ENCODE results near the gene IL20. TPM values are rescaled to one million over a fixed set of nuclear protein-coding genes. Genes with fewer than 3 reads are reported as not detected.

Gene IL20
- total and polyA plus RNA-seq, 4 donors = 0.11 to 0.12 TPM; not detected in 2

DNA sequence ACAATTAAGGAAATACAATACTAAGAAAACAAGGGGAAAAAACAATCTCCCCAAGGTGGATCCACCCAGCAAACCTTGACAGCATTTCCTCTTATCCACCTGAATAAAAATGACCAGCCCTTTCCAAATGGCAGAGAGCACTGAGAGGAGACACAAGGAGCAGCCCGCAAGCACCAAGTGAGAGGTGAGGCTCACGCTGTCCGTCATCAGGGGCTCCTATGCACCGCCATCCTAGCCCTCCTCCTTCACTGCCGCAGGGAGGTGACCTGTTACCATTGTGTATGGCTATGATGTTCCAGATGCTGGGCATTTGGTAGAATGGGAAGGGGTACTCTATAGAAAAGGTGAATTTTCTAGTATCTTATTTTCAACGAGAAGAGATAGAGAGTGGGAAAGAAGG, 31.2 kb upstream of the IL20 start:
- Histone ChIP-seq H3K36me3 (ENCODE audit: control insufficient read depth in 4 of 4, insufficient read depth in 4 of 4, low read length in 4 of 4) (no peaks in the 10 kb centered on the region), H3K4me1 (ENCODE audit: control insufficient read depth in 5 of 5, insufficient read depth in 5 of 5, low read length in 5 of 5) (no peaks in the 10 kb centered on the region), H3K4me3 (no peak overlapping the region), H3K9ac (ENCODE audit: insufficient read depth in 1 of 2, low read length in 2 of 2) (no peak overlapping the region), H3K9me3 (ENCODE audit: control insufficient read depth in 4 of 4, insufficient read depth in 3 of 4, low read length in 3 of 4) (no peaks in the 10 kb centered on the region), H3K27ac (ENCODE audit: low read depth in 1 of 2, low read length in 1 of 2) (no peak overlapping the region), H3K27me3 (ENCODE audit: control insufficient read depth in 3 of 3, insufficient read depth in 3 of 3, low read length in 2 of 3) (no peaks in the 10 kb centered on the region)
- WGBS, 2 donors = 90 to 94% methylated on average over 6 of the region's 6 CpGs
- ATAC-seq (ENCODE audit: insufficient read depth, low FRiP score) (no peak), DNase-seq (no peak)
- TF ChIP-seq, protein P1, sequence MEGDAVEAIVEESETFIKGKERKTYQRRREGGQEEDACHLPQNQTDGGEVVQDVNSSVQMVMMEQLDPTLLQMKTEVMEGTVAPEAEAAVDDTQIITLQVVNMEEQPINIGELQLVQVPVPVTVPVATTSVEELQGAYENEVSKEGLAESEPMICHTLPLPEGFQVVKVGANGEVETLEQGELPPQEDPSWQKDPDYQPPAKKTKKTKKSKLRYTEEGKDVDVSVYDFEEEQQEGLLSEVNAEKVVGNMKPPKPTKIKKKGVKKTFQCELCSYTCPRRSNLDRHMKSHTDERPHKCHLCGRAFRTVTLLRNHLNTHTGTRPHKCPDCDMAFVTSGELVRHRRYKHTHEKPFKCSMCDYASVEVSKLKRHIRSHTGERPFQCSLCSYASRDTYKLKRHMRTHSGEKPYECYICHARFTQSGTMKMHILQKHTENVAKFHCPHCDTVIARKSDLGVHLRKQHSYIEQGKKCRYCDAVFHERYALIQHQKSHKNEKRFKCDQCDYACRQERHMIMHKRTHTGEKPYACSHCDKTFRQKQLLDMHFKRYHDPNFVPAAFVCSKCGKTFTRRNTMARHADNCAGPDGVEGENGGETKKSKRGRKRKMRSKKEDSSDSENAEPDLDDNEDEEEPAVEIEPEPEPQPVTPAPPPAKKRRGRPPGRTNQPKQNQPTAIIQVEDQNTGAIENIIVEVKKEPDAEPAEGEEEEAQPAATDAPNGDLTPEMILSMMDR (IDR thresholded peaks at IDR 0.05; ENCODE audit: control extremely low read depth, extremely low read depth) = no peak

DNA sequence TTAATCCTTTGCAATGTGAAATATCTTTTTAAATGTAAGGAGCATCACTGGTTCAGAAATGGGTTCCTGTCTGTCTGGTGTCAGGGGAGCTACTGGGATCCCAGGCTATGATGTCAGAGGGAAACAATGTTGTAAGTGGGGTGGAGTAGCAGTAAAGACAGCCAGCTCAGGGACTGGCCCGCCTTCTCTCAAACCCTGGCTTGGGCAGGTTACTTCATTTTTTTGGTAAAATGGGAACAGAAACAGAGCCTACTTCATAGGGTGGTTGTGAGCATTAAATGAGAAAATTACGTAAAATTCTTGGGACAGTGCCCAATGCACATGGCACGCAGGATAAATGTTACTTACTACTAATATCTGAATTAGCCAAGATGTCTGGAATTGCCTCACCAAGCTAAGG, 30.7 kb upstream of the IL20 start:
- H3K27ac ChIP-seq (ENCODE audit: low read depth in 1 of 2, low read length in 1 of 2) = no peak overlapping the region
- H3K27me3 ChIP-seq (ENCODE audit: control insufficient read depth in 3 of 3, insufficient read depth in 3 of 3, low read length in 2 of 3) = no peaks in the 10 kb centered on the region
- H3K4me1 ChIP-seq (ENCODE audit: control insufficient read depth in 5 of 5, insufficient read depth in 5 of 5, low read length in 5 of 5) = no peaks in the 10 kb centered on the region
- peak; percentile 11 for ATAC-seq (ENCODE audit: insufficient read depth, low FRiP score)
- no peaks in the 10 kb centered on the region for H3K9me3 ChIP-seq (ENCODE audit: control insufficient read depth in 4 of 4, insufficient read depth in 3 of 4, low read length in 3 of 4)
- 33 to 49% methylated on average over 3 of the region's 3 CpGs for WGBS, 2 donors
- no peak overlapping the region for H3K4me3 ChIP-seq
- no peak overlapping the region for H3K9ac ChIP-seq (ENCODE audit: insufficient read depth in 1 of 2, low read length in 2 of 2)
- DNase-seq = no peak
- TF ChIP-seq, protein P1 (IDR thresholded peaks at IDR 0.05; ENCODE audit: control extremely low read depth, extremely low read depth) = no peak
- no peaks in the 10 kb centered on the region for H3K36me3 ChIP-seq (ENCODE audit: control insufficient read depth in 4 of 4, insufficient read depth in 4 of 4, low read length in 4 of 4)

DNA sequence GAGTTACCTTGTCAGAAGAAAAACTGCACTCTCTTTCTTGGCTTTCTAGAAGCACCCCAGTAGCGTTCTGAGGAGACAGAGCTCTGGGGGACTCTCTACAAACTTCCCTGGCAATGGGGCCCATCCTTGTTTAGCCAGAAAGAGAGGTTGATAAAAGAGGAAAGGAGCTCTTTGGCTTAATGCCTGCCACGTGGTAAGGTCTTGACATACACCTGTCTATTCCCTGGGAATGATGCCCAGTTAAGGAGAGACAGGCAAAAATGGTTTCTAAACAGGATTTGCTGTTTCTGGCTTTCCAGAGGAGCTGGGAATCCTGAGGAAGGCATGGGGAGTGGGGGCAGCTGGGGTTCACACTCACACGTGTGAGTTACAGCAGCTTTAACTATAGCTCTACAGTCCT, 30.2 kb upstream of the IL20 start:
- Histone ChIP-seq H3K9ac (ENCODE audit: insufficient read depth in 1 of 2, low read length in 2 of 2) (no peak overlapping the region), H3K36me3 (ENCODE audit: control insufficient read depth in 4 of 4, insufficient read depth in 4 of 4, low read length in 4 of 4) (no peaks in the 10 kb centered on the region), H3K4me1 (ENCODE audit: control insufficient read depth in 5 of 5, insufficient read depth in 5 of 5, low read length in 5 of 5) (no peaks in the 10 kb centered on the region), H3K27me3 (ENCODE audit: control insufficient read depth in 3 of 3, insufficient read depth in 3 of 3, low read length in 2 of 3) (no peaks in the 10 kb centered on the region), H3K4me3 (no peak overlapping the region), H3K27ac (ENCODE audit: low read depth in 1 of 2, low read length in 1 of 2) (no peak overlapping the region), H3K9me3 (ENCODE audit: control insufficient read depth in 4 of 4, insufficient read depth in 3 of 4, low read length in 3 of 4) (no peaks in the 10 kb centered on the region)
- TF ChIP-seq, protein P1 (IDR thresholded peaks at IDR 0.05; ENCODE audit: control extremely low read depth, extremely low read depth) = no peak
- DNase-seq (no peak), ATAC-seq (ENCODE audit: insufficient read depth, low FRiP score) (no peak)
- 53 to 65% methylated on average over 3 of the region's 3 CpGs for WGBS, 2 donors

DNA sequence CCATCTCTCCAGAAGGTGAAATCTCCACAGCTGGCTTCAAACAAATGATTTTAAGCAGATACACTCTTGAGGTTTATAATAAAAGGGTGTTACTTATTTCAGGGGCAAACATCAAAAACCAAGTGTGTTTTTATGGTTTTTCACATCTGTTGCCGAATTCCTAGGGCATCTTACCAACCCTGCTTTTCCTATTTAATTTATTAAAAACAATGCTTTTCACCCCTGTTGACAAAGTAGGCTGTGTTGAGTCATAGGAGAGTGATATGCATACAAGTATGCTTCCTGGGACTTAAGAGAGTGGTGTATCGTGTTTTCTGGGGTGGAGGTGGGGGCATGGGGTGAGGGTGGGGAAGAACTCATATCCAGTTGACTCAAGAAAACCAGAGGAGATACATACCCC, 29.3 kb upstream of the IL20 start:
- H3K27ac ChIP-seq (ENCODE audit: low read depth in 1 of 2, low read length in 1 of 2) = no peak overlapping the region
- DNase-seq (no peak), ATAC-seq (ENCODE audit: insufficient read depth, low FRiP score) (no peak)

More for the DNA sequence above, 29.3 kb upstream of the IL20 start:
- TF ChIP-seq, protein P1 (IDR thresholded peaks at IDR 0.05; ENCODE audit: control extremely low read depth, extremely low read depth) = no peak
- WGBS, 2 donors = 78 to 89% methylated on average over 2 of the region's 2 CpGs
- Histone ChIP-seq H3K36me3 (ENCODE audit: control insufficient read depth in 4 of 4, insufficient read depth in 4 of 4, low read length in 4 of 4) (no peaks in the 10 kb centered on the region), H3K4me3 (no peak overlapping the region), H3K9me3 (ENCODE audit: control insufficient read depth in 4 of 4, insufficient read depth in 3 of 4, low read length in 3 of 4) (no peaks in the 10 kb centered on the region), H3K27me3 (ENCODE audit: control insufficient read depth in 3 of 3, insufficient read depth in 3 of 3, low read length in 2 of 3) (no peaks in the 10 kb centered on the region), H3K4me1 (ENCODE audit: control insufficient read depth in 5 of 5, insufficient read depth in 5 of 5, low read length in 5 of 5) (no peaks in the 10 kb centered on the region), H3K9ac (ENCODE audit: insufficient read depth in 1 of 2, low read length in 2 of 2) (no peak overlapping the region)

Data from lung (tissue), 12 donors.